ENCODE data around the gene CDK15.

Gene CDK15

DNA sequence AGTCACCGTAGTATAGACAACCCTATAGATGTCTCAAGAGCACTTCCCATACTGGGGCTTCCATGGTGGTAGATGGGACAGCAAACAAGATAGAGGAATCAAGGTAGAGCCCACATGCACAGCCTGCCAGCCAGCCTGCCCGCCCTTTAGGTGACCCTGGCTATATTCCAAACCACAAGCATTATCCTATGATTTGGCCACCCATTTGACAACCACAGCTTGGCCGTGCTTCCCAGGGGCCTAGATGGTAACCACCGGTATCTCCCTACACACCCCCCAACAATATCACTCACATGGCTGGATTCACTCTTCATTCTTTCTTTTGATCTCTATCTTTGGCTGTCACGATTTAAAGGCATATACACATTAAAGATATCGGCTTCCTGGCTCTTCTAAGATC, 85.3 kb downstream of the CDK15 start:
- no peak for TF ChIP-seq KLF9 (tag by site-specific recombination; IDR thresholded peaks at IDR 0.05; ENCODE audit: low read depth)
- no peak for TF ChIP-seq OVOL3 (tag by site-specific recombination; IDR thresholded peaks at IDR 0.05)
- TF ChIP-seq, protein P1, sequence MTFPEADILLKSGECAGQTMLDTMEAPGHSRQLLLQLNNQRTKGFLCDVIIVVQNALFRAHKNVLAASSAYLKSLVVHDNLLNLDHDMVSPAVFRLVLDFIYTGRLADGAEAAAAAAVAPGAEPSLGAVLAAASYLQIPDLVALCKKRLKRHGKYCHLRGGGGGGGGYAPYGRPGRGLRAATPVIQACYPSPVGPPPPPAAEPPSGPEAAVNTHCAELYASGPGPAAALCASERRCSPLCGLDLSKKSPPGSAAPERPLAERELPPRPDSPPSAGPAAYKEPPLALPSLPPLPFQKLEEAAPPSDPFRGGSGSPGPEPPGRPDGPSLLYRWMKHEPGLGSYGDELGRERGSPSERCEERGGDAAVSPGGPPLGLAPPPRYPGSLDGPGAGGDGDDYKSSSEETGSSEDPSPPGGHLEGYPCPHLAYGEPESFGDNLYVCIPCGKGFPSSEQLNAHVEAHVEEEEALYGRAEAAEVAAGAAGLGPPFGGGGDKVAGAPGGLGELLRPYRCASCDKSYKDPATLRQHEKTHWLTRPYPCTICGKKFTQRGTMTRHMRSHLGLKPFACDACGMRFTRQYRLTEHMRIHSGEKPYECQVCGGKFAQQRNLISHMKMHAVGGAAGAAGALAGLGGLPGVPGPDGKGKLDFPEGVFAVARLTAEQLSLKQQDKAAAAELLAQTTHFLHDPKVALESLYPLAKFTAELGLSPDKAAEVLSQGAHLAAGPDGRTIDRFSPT (tag by site-specific recombination; IDR thresholded peaks at IDR 0.05) = no peak
- no peak for TF ChIP-seq ZNF23 (tag by site-specific recombination; IDR thresholded peaks at IDR 0.05; ENCODE audit: borderline replicate concordance)
- no peak for TF ChIP-seq ZNF830 (tag by site-specific recombination; IDR thresholded peaks at IDR 0.05; ENCODE audit: low read depth)
- TF ChIP-seq ZNF433 (tag by site-specific recombination; IDR thresholded peaks at IDR 0.05; ENCODE audit: low read depth) = no peak
- TF ChIP-seq PRDM1 (tag by site-specific recombination; IDR thresholded peaks at IDR 0.05) = no peak
- TF ChIP-seq, protein P2, sequence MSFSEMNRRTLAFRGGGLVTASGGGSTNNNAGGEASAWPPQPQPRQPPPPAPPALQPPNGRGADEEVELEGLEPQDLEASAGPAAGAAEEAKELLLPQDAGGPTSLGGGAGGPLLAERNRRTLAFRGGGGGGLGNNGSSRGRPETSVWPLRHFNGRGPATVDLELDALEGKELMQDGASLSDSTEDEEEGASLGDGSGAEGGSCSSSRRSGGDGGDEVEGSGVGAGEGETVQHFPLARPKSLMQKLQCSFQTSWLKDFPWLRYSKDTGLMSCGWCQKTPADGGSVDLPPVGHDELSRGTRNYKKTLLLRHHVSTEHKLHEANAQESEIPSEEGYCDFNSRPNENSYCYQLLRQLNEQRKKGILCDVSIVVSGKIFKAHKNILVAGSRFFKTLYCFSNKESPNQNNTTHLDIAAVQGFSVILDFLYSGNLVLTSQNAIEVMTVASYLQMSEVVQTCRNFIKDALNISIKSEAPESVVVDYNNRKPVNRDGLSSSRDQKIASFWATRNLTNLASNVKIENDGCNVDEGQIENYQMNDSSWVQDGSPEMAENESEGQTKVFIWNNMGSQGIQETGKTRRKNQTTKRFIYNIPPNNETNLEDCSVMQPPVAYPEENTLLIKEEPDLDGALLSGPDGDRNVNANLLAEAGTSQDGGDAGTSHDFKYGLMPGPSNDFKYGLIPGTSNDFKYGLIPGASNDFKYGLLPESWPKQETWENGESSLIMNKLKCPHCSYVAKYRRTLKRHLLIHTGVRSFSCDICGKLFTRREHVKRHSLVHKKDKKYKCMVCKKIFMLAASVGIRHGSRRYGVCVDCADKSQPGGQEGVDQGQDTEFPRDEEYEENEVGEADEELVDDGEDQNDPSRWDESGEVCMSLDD (tag by site-specific recombination; IDR thresholded peaks at IDR 0.05) = no peak
- no peak for TF ChIP-seq ZXDB (tag by site-specific recombination; IDR thresholded peaks at IDR 0.05)
- no peak for TF ChIP-seq ZNF391 (tag by site-specific recombination; IDR thresholded peaks at IDR 0.05; ENCODE audit: borderline replicate concordance, low read depth)
- POLR2A ChIA-PET = no interaction called here
- Histone ChIP-seq H3K27ac (ENCODE audit: extremely low read depth, low read depth, low read length) (no peak overlapping the region), H3K4me1 (ENCODE audit: control insufficient read depth, insufficient read depth, low read length) (peaks cover 24% of the 10 kb centered on the region), H3K4me3 (ENCODE audit: low read depth, low read length) (no peak overlapping the region), H3K9me3 (ENCODE audit: control insufficient read depth, insufficient read depth, low read depth, low read length) (no peaks in the 10 kb centered on the region), H3K36me3 (ENCODE audit: control insufficient read depth in 2 of 2, insufficient read depth in 1 of 2, low read length in 2 of 2) (no peaks in the 10 kb centered on the region)
- CTCF ChIA-PET = interaction anchor here (1.0 to 1.6 kb wide), 4 partner anchors 10 to 287 kb away, joined by 3 to 5 read pairs (median 4); no protein-coding TSS in a partner anchor

DNA sequence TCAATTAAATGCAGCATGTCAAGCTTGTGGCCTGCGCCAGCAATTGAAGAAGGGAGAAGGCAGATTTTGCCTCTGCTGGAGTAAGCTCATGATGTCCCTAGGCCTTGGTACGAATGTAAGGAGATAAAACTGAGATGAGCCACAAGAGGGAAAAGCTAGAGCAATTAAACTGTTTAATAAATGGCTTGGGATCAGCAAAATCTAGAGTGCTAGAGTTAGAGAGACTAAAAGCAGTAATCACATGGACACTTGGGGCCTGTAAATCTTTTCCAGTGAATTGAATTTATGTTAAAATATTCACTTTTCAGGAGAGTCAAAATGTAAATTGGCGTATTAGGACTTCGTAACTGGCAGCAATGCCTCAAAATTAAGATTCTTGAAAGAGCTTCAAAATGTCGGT, 86.2 kb downstream of the CDK15 start:
- no peak for TF ChIP-seq TRIM28 (IDR thresholded peaks at IDR 0.05; ENCODE audit: borderline replicate concordance, low read length)

DNA sequence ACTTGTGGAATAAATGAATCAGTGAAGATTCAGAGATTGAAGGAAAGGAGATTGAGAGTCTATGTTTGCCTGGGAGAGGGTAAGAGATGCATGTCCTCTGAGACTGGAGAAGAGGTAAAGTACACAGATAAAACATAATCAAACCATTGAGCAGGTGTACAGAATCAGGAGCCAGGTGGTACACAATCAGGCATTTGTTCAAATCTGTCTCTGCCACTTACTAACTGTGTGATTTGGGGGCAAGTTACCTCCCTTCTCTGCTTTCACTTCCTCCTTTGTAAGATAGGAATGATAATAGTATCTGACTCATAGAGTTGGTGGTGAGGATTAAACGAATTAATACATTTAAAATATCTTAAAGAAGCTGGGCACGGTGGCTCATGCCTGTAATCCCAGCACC, 94.0 kb downstream of the CDK15 start:
- no peaks in the 10 kb centered on the region for H3K9me3 ChIP-seq (ENCODE audit: control insufficient read depth, insufficient read depth, low read depth, low read length)
- no peak overlapping the region for H3K27ac ChIP-seq (ENCODE audit: extremely low read depth, low read depth, low read length)
- ChIA-PET POLR2A (no interaction called here), CTCF (no interaction called here)
- no peak overlapping the region for H3K4me3 ChIP-seq (ENCODE audit: low read depth, low read length)
- no peaks in the 10 kb centered on the region for H3K4me1 ChIP-seq (ENCODE audit: control insufficient read depth, insufficient read depth, low read length)
- no peaks in the 10 kb centered on the region for H3K36me3 ChIP-seq (ENCODE audit: control insufficient read depth in 2 of 2, insufficient read depth in 1 of 2, low read length in 2 of 2)
- TF ChIP-seq GLIS1 (tag by site-specific recombination; IDR thresholded peaks at IDR 0.05) (no peak), SCRT2 (tag by site-specific recombination; IDR thresholded peaks at IDR 0.05) (no peak)
- TF ChIP-seq, protein P3, sequence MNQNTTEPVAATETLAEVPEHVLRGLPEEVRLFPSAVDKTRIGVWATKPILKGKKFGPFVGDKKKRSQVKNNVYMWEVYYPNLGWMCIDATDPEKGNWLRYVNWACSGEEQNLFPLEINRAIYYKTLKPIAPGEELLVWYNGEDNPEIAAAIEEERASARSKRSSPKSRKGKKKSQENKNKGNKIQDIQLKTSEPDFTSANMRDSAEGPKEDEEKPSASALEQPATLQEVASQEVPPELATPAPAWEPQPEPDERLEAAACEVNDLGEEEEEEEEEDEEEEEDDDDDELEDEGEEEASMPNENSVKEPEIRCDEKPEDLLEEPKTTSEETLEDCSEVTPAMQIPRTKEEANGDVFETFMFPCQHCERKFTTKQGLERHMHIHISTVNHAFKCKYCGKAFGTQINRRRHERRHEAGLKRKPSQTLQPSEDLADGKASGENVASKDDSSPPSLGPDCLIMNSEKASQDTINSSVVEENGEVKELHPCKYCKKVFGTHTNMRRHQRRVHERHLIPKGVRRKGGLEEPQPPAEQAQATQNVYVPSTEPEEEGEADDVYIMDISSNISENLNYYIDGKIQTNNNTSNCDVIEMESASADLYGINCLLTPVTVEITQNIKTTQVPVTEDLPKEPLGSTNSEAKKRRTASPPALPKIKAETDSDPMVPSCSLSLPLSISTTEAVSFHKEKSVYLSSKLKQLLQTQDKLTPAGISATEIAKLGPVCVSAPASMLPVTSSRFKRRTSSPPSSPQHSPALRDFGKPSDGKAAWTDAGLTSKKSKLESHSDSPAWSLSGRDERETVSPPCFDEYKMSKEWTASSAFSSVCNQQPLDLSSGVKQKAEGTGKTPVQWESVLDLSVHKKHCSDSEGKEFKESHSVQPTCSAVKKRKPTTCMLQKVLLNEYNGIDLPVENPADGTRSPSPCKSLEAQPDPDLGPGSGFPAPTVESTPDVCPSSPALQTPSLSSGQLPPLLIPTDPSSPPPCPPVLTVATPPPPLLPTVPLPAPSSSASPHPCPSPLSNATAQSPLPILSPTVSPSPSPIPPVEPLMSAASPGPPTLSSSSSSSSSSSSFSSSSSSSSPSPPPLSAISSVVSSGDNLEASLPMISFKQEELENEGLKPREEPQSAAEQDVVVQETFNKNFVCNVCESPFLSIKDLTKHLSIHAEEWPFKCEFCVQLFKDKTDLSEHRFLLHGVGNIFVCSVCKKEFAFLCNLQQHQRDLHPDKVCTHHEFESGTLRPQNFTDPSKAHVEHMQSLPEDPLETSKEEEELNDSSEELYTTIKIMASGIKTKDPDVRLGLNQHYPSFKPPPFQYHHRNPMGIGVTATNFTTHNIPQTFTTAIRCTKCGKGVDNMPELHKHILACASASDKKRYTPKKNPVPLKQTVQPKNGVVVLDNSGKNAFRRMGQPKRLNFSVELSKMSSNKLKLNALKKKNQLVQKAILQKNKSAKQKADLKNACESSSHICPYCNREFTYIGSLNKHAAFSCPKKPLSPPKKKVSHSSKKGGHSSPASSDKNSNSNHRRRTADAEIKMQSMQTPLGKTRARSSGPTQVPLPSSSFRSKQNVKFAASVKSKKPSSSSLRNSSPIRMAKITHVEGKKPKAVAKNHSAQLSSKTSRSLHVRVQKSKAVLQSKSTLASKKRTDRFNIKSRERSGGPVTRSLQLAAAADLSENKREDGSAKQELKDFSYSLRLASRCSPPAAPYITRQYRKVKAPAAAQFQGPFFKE (tag by site-specific recombination; IDR thresholded peaks at IDR 0.05; ENCODE audit: borderline replicate concordance) = no peak
- TF ChIP-seq, protein P2 (tag by site-specific recombination; IDR thresholded peaks at IDR 0.05) = no peak
- TF ChIP-seq, protein P4, sequence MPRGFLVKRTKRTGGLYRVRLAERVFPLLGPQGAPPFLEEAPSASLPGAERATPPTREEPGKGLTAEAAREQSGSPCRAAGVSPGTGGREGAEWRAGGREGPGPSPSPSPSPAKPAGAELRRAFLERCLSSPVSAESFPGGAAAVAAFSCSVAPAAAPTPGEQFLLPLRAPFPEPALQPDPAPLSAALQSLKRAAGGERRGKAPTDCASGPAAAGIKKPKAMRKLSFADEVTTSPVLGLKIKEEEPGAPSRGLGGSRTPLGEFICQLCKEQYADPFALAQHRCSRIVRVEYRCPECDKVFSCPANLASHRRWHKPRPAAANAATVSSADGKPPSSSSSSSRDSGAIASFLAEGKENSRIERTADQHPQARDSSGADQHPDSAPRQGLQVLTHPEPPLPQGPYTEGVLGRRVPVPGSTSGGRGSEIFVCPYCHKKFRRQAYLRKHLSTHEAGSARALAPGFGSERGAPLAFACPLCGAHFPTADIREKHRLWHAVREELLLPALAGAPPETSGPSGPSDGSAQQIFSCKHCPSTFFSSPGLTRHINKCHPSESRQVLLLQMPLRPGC (tag by site-specific recombination; IDR thresholded peaks at IDR 0.05) = no peak

More for the DNA sequence above, 86.2 kb downstream of the CDK15 start:
- Histone ChIP-seq H3K27ac (ENCODE audit: extremely low read depth, low read depth, low read length) (no peak overlapping the region), H3K4me3 (ENCODE audit: low read depth, low read length) (no peak overlapping the region), H3K4me1 (ENCODE audit: control insufficient read depth, insufficient read depth, low read length) (peaks cover 18% of the 10 kb centered on the region; the same call in 1 of the 2 replicates), H3K36me3 (ENCODE audit: control insufficient read depth in 2 of 2, insufficient read depth in 1 of 2, low read length in 2 of 2) (no peaks in the 10 kb centered on the region), H3K9me3 (ENCODE audit: control insufficient read depth, insufficient read depth, low read depth, low read length) (no peaks in the 10 kb centered on the region)
- CTCF ChIA-PET = interaction anchor here (0.5 to 1.6 kb wide), 7 partner anchors 9 to 1510 kb away, joined by 3 to 5 read pairs (median 3); no protein-coding TSS in a partner anchor
- POLR2A ChIA-PET = no interaction called here

Data from HEK293 (cell line).